Stimulated activated CD8-positive, alpha-beta memory T cell treated with anti-CD3 and anti-CD28 coated beads, Interleukin-2, amount 100 ng/mL, for 1 hour (primary cell): ENCODE data around the gene TKFC.

Experiments used
- DNase-seq, 2 donors: peaks; one replicate each; pipeline ENCODE4 v3.0.0-alpha.2; 2020; ENCODE audit warnings: low read depth in 2 of 2

The TKFC gene

DNA sequence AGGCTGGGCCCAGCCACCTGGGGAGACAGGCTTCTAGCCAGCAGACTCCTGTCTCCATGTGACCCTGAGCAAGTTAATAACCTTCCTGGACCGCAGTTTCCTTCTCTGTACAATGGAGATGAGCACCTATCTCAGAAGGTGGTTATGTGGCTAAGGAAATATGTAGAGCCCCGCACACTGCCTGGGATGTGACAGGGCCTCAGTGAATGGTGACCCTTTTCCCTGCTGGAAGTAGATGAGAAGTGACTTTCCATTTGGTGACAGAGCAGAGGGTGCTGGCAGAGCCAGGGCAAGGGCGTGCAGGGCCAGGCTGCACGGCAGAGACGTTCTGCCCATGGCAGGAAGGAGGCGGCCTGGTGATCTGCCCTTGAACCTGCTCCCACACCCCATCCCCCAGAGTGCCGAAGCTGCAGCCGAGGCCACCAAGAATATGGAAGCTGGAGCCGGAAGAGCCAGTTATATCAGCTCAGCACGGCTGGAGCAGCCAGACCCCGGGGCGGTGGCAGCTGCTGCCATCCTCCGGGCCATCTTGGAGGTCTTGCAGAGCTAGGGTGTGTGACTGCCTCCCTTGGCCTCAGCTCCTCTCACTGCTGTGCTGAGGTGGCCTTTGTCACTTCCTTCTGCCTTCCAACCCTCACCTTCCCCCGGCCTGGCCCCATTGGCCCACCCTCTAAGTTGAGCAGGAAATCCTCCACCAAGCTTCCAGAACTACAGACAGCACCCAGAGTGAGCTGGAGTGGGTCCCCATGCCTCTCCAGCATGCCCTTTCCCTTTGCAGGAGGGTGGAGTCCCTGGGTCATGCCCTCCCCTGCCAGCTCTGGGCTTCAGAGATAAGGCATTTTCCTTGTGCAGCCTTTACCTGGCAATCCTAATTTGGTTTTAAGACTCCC, 13.2 kb downstream of the TKFC start:
- no peak for DNase-seq

- DNase-seq = no peak
Observed at GRCh38 chr11:61347916-61348461, 15.0 kb downstream of the TKFC start.

GRCh38 chr11:61349189-61349751, 16.2 kb downstream of the TKFC start:
- DNase-seq = no peak

DNA sequence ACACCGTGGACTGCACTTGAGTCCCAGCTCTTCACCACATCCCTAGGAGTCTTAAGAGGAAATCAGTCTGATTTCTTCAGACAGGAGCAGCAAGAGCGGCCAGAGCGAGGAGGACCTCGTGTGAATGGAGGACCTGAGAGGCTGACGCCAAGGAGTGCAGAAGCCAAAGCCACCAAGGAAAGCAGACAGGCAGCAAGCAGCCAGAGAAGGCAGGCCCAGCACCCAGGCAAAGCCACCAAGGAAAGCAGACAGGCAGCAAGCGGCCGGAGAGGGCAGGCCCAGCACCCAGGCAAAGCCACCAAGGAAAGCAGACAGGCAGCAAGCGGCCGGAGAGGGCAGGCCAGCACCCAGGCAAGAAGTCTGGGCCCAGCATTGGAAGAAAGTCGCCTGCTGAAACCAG, 16.9 kb downstream of the TKFC start:
- DNase-seq = no peak

- DNase-seq = no peak
Observed at GRCh38 chr11:61350336-61350735, 17.3 kb downstream of the TKFC start.

GRCh38 chr11:61350803-61351202, 17.8 kb downstream of the TKFC start:
- no peak for DNase-seq

DNA sequence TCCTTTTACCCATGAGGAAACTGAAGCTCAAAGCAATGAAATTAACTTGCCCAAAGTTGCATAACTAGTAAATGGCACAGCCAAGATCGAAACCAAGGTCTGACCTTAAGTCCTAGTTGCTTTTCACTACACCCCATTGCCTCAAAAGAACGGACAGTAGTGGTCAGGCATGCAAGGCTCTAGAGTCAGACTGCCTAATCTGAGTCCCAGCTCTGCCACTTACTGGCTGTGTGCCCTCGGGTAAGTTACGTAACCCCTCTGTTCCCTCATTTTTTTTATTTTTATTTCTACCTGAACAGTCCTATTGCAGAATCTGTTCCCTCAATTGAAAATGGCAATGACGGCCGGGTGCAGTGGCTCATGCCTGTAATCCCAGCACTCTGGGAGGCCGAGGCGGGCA, 19.0 kb downstream of the TKFC start:
- no peak for DNase-seq

- DNase-seq = no peak
Observed at GRCh38 chr11:61353131-61354067, 20.4 kb downstream of the TKFC start.

DNA sequence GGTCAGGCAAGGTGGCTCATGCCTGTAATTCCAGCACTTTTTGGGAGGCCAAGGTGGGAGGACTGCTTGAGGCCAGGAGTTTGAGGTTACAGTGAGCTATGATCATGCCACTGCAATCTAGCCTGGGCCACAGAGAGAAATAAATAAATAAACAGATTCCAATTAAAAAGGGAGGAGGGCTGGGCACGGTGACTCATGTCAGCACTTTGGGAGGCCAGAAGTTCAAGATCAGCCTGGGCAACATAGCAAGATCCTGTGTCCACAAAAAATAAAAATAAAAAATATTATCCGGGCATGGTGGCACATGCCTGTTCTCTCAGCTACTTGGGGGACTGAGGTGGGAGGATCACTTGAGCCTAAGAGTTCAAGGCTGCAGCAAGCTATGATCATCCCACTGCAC, 21.2 kb downstream of the TKFC start:
- DNase-seq = no peak

- DNase-seq = no peak
Observed at GRCh38 chr11:61356706-61357105, 23.7 kb downstream of the TKFC start.

- DNase-seq = no peak
Observed at GRCh38 chr11:61357233-61357893, 24.3 kb downstream of the TKFC start.

DNA sequence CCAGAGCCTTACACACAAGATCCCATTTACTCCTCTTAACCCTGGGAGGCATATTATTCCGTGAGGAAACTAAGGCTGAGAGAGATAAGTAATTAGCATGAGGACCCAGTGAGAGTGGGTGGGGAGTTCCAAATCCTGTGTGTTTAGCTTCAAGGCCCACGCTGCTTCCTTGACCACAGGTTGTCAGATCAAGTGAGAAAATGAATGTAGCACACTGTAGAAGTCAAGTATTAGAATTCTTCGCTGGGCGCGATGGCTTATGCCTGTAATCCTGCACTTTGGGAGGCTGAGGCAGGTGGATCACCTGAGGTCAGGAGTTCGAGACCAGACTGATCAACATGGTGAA, 24.8 kb downstream of the TKFC start:
- no peak for DNase-seq

- DNase-seq = no peak
Observed at GRCh38 chr11:61358566-61358965, 25.5 kb downstream of the TKFC start.

- no peak for DNase-seq
Observed at GRCh38 chr11:61359516-61359915, 26.5 kb downstream of the TKFC start.

DNA sequence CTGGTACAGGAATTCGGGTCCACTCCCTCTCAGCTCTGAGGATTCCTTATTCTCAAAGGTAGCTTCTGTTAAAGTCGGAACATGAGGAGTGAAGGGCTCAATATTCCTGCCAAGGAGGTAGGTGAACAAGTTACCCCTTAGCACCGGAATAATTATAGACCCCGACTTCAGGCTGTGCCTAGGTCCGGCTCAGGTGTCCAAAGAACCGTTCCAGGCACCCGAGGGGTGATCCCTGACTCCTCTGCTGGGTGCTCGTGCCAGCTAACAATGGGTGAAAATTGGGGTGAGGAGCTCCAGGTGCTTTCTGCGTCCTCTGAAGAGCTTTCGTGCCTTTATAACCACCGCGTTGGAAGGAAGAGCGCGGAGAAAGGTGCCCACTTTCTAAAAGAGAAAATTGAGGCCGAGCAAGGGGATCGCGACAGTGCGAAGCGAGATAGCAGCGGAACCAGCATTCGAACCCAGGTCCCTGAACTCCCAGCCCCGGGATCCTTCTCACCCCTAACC, 28.3 kb downstream of the TKFC start:
- no peak for DNase-seq

DNA sequence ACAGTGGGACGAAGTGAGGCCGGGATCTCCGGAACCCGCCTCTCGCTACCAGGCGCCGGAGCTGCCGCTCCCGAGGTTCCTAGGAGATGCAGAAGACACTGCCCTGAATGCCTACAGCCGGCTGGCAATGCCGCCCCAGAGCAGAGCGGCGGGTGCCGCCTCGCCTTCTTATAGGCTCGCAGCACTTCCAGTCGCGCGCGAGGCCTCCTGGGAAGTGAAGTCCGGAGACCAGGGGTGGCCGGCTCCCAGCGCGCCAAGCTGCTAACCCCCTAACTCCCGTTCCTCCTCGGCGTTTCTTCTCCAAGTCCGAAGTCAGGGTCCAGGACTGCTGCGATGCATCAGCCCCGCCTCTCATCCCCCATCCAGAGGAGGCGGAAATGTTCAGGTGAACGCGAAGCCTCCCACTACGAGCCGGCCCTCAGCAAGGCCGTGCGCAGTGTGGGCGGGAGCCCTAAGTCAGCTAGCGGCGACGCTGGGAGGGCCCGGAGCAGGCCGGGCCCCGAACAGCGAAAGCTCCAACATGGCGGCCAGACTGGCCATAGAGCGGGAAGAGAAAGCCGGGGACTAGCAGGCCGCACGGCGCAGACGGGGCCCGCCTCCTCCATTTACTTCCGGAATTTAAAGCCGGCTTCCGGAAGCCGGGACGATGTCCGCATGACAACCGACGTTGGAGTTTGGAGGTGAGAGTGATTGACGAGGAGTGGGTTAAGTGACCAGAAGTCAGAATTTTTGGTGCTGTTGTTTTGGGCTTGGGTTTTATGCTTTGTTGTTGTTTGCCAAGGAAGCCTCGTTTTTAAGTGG, 28.9 kb downstream of the TKFC start, which contains the start of the genes CYB561A3 and TMEM138:
Gene CYB561A3, minus strand, starts transcription at position 142 of the 801 bp plus-strand sequence. CDS start 5,169 bp downstream, outside the sequence.
Gene TMEM138, plus strand, starts transcription at position 634 of the 801 bp plus-strand sequence. CDS start 2,017 bp downstream, outside the sequence.
- DNase-seq = peak; percentile 63 to 74

- DNase-seq = no peak
Observed at GRCh38 chr11:61362542-61362875, 29.5 kb downstream of the TKFC start.

DNA sequence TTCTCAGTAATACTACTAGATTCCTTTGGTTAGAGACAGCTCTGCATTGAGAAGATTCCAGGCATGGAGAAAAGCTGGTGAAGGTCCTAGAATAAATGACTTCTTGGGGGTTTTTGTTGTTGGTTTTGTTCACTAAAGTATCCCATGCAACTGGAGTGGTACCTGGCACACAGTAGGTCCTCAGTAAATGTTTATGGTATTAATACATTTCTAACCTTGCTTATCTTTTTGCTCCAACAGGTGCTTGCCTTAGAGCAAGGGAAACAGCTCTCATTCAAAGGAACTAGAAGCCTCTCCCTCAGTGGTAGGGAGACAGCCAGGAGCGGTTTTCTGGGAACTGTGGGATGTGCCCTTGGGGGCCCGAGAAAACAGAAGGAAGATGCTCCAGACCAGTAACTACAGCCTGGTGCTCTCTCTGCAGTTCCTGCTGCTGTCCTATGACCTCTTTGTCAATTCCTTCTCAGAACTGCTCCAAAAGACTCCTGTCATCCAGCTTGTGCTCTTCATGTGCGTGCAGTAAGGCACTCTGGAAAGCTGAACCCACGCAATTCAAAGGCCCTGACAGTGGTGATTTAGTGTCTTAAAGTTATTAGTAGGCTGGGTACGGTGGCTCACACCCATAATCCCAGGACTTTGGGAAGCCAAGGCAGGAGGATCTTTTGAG, 31.1 kb downstream of the TKFC start:
- DNase-seq = no peak

DNA sequence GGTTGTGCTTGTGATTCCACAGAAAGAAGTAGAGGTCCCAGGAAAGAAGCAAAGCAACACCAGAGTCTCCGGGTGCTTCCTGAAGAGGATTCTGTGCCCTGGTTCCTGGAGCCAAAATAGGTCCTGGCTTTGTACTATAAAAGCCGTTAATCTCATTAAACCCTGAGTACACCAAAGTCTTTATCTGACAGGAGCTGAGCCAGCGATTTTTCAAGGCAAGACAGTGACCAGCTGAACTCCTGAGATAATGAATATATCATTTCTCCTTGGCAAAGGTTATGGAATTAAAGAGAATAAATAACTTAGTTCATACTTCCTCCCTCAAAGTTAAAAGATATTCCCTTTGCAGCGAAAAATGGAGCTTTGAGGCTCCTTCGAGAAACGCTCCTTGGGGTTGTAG, 34.4 kb downstream of the TKFC start:
- no peak for DNase-seq

DNA sequence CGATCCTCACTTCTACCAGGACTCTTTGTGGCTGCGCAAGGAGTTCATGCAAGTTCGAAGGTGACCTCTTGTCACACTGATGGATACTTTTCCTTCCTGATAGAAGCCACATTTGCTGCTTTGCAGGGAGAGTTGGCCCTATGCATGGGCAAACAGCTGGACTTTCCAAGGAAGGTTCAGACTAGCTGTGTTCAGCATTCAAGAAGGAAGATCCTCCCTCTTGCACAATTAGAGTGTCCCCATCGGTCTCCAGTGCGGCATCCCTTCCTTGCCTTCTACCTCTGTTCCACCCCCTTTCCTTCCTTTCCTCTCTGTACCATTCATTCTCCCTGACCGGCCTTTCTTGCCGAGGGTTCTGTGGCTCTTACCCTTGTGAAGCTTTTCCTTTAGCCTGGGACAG, 35.6 kb downstream of the TKFC start:
- DNase-seq = no peak
